ENCODE results near the gene PPP1R1B.

GRCh38 chr17:39661744-39662541, 35.2 kb downstream of the PPP1R1B start:
- TF ChIP-seq CTCF (IDR thresholded peaks at IDR 0.05) (no peak), EZH2phosphoT487 (IDR thresholded peaks at IDR 0.05) (no peak)
